Stimulated activated CD8-positive, alpha-beta memory T cell treated with anti-CD3 and anti-CD28 coated beads, Interleukin-12 subunit alpha, Interleukin-12 subunit beta, amount 100 ng/mL, for 1 hour (primary cell): Measurements from ENCODE around the gene LARP1B.
"Not testable (repeated sequence)": the region's sequence is repeated elsewhere in the genome, so short reads cannot be mapped to it uniquely, and the experiment has no call there.

Source experiments
- DNase-seq: peaks from one replicate; pipeline ENCODE4 v3.0.0-alpha.2; 2020; ENCODE audit warnings: low read depth

LARP1B gene

DNA sequence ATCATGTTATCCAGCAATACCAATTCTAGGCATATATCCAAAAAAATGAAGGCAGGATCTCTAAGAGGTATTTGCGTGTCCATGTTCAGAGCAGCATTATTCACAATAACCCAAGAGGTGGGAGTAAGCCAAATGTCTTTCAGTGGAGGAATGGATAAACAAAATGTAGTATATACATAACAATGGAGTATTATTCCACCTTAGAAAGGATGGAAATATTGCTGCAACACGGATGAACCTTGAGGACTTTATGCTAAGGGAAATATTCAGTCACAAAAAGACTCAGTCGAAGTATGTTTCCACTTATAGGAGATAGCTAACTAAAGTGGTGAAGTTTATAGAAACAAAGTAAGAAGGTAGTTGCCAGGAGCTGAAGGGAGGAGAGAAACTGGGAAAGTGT lies 74.3 kb downstream of the LARP1B start:
- DNase-seq = no peak

DNA sequence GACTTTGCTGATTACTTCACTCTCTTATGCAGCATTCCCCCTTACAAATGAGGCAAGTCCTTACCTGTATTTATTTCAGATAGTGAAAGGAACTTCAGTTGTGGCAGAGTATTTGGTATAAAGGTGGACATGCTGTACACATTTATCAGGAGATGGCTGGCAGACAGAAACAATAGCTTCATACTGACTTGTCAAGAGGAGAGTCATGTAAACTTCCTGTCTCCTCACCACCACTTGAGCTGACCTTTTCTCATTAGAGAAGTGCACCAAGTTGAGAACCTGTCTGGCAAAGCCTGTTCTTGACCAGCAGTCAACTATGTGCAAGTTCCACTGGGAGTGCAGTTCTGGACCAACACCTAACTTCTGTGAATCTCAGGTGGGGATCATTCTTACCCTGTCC lies 80.8 kb downstream of the LARP1B start:
- DNase-seq = no peak

DNA sequence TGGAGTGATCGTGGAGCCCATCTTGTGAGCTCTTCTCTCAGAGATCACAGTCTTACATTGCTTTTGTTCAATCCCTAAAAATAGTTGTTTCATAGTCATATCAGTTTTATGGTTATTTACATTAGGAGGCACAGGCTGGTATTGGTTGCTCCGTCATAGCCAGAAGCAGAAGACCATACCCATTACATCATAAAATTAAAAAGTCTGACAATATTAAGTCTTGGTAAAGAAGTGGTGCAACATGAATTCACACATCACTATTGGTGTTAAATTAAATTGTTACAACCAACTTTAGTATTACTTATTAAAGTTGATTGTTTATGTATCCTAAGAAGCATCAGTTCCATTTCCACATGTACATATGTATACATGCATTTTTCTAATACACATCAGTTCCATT lies 84.6 kb downstream of the LARP1B start:
- DNase-seq = no peak

DNA sequence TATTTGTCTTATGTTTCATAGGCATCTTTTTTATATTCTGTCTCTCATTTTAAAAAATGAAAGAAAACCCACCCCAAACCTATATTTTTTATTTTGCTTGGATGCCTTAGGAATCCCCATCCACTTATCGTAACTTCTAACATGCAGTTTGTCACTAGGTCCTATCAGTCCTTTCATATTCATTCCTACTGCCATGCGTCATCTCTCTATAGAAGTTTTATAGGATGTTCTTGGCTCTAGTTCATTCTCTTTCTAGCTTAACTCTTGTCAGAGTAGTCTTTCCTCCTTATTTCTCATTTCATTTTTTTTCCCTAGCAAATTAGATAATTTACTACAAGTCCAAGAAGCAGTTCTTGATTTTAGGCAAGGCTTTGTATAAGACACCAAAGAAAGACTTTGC lies 92.7 kb downstream of the LARP1B start:
- DNase-seq = no peak

DNA sequence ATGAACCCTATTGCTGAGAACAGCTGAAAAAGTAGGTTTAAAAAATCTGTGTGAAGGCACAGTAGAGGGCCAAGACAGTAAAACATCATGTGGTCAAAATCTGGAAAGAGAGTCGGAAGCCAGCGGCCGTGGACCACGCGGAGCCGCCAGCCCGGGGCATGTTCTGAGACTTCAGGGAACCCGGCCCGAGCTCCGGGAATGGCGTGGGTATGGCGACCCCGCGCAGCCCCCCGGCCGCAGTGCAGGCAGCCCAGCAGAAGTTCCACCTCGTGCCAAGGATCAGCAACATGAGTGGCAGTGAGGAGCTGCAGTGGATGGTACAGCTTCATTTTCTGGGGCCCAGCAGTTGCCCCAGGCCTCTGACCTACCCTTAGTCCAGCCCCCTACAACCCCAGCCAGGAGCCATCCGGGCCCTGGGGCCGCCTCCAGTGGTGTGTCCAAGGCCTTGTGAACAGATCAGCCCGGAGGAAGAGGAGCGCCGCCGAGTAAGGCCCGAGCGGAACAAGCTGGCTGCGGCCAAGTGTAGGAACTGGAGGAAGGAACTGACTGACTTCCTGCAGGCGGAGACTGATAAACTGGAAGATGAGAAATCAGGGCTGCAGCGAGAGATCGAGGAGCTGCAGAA lies 94.2 kb downstream of the LARP1B start:
- DNase-seq = no peak

DNA sequence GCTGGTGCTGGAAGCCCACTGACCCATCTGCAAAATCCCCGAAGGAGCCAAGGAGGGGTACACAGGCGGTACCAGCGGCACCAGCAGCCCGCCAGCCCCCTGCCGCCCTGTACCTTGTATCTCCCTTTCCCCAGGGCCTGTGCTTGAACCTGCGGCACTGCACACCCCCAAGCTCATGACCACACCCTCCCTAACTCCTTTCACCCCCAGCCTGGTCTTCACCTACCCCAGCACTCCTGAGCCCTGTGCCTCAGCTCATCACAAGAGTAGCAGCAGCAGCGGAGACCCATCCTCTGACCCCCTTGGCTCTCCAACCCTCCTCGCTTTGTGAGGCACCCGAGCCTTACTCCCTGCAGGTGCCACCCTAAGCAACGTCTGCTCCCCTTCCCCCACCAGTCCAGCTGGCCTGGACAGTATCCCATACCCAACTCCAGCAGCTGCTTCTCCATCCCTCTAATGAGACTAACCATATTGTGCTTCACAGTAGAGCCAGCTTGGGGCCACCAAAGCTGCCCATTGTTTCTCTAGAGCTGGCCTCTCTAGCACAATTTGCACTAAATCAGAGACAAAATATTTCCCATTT lies 94.9 kb downstream of the LARP1B start:
- DNase-seq = no peak

DNA sequence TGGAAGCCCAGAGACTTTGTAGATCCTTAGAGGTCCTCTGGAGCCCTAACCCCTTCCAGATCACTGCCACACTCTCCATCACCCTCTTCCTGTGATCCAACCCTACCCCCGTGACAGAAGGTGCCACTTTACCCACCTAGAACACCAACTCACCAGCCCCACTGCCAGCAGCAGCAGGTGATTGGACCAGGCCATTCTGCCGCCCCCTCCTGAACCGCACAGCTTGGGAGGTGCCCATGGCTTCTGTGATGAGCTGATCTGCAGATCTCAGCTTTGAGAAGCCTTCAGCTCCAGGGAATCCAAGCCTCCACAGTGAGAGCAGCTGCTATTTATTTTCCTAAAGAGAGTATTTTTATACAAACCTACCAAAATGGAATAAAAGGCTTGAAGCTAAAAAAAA lies 95.4 kb downstream of the LARP1B start:
- DNase-seq = not testable (repeated sequence)

DNA sequence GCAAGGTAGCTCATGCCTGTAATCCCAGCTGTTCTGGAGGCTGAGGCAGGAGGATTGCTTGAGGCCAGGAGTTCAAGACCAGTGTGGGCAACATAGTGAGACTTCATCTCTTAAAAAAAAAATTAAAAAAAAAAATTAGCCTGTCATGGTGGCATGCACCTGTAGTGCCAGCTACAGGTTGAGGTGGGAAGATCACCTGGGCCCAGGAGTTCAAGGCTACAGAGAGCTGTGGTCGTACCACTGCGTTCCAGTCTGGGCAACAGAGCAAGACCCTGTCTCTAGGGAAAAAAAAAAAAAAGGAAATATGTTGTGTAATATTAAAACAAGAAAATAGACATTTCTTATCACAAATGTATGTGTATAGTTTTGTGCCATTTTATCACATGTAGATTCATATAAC lies 97.8 kb downstream of the LARP1B start:
- DNase-seq = no peak

DNA sequence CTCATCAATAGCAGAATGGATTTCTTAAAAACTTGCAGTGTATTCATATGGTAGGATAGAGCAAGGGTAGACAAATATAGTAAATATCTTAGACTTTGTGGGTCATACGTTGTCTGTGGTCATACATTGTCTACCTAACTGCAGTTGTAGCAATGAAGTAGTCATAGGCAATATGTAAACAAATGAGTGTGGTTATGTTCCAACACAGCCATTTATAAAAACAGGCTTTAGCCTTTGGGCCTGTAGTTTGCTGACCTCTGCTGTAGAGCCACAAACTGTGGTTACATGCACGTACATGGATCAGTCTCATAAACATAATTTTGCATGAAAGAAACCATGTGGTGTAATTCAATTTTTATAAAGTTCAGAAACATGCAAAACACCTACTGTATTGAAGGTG lies 98.9 kb downstream of the LARP1B start:
- no peak for DNase-seq

DNA sequence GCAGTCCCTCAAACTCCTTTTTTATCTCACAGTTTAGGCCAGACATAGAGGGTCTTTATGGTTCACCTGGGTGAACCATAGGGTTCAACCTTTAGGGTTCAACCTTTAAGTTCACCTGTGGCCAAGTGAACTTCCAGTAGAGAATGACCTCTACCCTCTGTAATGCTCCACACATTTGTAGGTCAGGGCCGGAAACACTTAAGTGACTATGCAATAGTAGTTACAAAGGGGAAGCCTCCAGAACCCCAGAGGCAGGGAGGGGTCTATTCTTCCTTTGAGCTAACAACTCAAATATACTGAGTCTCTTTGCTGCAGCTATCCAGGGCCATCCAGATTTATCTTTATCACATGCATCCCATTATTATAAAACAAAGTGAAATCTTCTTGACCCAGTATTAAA lies 100.0 kb downstream of the LARP1B start:
- DNase-seq = no peak

DNA sequence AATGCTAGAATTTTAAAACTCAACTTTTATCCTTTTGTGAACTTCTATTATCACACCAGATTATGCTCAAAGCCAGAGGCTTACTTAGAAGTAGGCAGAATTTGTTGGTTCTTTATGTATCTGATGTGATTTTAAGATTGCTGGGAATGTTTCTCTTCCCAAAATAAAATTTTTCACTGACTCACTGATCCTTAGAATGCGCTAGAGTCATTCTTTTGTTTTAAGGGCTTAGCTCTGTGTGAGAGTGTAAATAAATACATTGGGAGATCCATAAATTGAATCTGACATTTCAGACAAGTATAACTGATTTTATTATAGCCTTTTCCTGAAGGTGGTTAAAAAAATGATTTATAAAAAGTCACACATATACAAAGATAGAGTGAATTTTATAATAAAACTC lies 101.3 kb downstream of the LARP1B start:
- no peak for DNase-seq

DNA sequence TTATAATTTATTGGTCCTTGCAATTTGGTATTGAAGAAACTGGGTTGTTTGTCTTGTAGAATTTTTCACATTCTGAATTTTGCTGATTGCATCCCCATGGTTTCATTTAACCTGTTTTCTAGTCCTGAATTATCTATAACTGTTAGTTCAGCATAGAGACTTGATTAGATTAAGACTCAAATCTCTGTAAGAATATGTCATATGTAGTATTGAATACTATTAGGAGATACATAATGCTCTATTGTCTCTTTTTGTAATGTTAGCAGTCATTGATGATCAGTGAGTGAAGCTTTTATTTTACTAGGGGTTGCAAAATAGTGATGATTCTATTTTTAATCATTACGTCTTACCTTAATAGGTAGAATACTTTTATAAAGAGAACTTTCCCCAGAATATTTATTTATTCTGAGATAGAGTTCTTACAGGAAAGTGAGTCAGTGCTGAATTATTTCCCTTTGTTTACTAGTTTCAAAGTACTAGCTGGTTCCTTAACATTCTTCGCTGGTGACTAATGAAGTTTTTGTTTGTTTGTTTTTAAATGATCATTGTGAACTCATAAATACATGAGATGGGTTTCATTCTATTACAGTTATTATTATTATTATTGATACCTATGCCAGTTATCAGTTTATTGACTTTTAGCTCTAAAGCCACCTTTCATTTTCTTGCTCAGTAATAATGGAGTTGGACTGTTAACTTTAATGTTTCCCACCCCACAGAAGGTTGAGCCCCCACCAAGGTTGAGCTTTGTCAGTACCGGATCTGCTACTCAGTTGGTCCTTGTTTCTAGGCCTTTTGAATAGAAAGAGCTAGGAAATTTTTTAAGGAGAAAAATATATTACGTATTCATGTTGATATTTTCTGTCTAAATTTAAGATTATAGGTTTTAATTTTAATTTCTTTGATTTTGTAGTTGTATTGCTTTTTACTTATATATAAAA lies 102.3 kb downstream of the LARP1B start:
- DNase-seq = no peak

DNA sequence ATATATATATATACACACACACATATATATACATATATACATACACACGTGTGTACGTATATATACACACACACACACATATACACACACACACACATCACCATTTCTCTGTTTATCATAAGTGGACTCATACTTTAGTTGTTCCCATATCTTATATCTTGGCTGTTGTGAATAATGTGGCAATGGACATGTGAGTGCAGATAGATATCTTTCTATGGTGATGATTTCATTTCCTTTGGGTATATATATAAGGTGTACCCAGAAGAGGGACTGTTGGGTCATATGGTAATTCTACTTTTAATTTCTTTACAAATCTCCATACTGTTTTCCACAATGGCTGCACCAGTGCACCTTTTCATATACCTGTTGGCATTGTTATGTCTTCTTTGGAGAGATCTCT lies 105.9 kb downstream of the LARP1B start:
- no peak for DNase-seq

DNA sequence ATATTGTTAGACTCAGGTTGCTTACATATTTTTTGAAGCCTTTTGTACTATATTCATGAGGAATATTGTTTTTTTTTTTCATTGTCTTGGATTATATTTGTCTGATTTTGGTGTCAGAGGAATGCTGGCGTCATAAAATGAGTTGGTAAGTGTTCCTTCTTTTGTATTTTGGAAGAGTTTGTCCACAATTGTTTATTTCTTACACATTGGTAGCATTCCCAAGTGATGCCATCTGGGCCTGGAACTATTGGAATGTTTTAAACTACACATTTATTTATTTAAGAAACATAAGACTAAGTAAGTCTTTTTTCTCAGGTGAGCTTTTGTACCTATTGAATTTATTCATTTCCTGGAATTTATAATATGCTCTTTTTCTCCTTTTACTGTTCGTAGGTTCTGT lies 107.6 kb downstream of the LARP1B start:
- no peak for DNase-seq

DNA sequence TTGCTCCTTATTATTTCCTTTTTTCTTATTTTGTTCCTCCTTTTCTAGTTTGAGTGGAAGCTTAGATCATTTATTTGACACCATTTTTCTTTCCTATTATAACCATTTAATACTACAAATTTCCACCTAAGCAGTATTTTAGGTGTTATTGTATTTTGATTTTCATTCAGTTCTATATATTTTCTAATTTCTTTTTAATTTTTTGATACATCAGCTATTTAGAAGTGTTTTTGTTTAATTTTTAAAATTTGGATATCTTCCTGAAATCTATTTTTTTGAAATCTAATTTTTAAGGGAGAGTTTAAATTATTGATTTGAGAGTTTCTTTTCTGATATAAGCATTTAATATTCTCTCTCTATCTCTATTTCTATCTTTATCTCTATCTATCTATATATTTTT lies 108.1 kb downstream of the LARP1B start:
- DNase-seq = no peak

DNA sequence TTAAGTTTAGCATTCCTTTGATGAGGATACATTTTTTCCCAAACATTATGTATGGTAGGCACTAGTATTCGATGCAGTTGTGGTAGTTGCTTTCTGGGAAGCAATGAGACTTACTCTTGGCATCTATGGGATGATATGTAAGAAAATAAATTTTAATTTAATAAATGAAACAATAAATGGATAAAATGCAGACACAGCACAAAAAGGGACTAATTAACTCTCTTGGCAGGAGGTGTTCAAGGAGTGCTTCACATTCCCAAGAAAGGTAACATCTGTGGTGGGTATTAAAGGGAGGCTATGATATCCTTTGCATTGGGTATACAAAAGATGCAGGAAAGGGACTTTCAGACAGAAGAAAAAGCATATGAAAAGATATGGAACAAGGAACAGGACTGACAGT lies 115.5 kb downstream of the LARP1B start:
- DNase-seq = no peak

DNA sequence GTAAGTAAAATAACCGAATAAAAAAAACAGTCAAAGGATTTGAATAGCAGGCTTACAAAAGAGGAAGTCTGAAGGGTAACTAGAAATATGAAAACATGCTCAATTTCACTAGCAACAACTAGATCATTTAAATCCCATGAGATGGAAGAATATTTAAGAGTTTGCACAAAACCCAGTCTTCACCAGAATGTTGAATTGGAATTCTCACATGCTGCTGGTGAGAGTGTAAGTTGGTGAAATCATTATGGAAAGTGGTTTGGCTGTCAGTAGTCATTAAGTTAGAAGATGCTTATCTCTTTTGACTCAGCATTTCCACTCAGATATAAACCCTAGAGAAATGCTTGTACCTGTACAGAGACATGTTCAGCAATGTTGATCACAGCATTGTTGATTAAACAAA lies 116.4 kb downstream of the LARP1B start:
- DNase-seq = no peak

DNA sequence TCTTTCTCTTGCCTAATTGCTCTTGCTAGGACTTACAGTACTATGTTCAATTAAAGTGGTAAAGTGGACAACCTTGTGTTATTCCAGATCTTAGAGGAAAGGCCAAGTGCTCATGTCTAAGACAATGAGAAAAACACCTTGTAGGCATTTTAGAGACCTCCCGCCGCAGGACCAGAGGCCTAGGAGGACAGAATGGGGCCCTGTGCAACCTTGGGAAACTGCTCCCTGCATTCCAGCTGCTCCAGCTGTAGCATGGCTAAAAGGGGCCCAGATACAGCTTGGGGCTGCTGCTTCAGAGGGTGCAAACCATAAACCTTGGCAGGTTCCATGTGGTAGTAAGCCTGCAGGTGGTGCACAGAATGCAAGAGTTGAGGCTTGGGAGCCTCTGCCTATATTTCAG lies 125.5 kb downstream of the LARP1B start:
- DNase-seq = no peak

DNA sequence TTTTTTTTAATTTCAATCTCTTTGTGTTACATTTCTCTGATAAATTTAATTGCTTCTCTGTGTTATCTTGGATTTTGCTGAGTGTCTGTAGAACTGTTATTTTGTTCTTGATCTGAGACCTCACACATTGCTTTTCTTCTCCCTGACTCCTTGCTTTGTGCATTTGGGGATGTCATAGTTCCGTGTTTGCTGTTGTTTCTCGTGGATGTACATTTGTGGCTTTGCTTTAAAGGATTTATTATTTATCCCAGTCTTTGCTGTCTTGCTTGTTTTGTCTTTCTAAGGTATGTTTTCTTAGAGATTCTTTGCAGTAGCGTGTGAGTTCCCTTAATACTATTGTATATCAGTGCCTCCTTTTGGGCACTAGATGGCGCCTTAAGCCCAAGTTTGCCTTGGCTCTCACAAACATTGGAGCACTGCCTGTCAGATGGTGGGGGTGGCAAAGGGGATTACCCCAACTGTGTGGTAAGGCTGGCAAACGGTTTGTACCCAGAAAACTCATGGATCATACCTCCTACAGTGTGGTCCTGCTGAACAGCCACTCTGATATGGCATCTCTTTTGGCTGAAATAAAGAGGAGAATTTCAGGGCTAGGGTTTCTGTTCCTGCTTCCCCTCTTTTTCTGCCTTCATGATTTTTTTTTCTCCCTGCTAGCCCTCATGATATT lies 130.1 kb downstream of the LARP1B start:
- DNase-seq = peak; percentile 43

DNA sequence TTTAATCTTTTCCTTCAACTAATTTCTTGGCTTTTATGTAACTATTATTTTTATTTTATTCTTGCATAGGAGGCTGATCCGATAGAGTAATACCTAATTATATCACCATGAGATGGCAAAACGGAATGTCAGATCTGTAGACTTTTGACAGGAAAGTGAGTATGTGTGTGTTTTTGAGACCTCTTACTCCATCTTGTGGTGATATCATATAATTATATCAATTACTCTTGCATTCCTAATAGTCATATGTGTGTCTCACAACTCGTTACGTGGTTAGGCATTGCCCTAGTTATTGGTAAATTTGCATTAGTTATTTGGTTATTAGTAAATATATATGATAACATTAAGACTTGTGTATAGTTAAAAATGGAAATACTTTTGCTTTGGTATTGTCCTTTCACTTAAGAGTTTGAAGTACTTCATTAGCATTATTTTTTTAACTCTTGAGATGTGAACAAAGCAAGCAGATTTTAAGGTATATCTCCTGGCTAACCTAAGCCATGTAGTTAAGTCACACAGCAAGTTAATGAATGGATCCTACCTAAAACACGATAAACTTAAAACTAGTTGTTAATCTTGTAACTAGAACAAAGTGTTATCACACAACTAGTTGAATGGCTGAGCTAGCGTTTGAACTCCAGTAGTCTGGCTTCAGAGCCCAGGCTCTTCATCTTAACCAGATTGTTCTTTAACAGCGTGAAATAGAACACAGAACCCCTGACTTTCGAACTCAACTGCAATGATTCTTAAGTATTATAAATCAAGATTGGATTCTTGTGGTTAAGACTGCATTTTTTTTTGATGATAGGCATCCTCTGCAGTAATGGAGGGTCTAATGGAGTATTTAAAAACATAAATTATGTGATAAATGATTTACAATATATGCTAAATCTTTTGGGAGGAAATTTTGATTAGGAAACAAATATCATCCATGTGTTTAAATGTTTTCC lies 159.4 kb downstream of the LARP1B start:
- no peak for DNase-seq

DNA sequence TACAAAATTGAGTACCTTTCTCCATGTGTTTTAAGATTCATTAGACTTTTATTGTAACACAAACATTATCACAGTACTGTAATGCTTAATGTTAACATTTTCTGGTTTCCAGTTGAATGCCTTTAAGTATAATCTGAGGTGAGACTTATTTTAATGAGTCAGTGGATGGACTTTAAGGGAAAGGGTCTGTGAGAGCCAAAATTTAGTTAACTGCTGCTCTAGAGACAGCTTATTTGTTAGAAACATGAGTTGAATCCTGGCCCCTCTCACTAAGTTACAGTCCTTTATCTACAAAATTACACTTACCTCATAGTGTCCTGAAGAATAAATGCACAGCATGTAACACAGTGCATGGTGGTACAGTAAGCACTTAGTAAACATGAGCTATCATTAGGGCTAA lies 160.5 kb downstream of the LARP1B start:
- DNase-seq = no peak

DNA sequence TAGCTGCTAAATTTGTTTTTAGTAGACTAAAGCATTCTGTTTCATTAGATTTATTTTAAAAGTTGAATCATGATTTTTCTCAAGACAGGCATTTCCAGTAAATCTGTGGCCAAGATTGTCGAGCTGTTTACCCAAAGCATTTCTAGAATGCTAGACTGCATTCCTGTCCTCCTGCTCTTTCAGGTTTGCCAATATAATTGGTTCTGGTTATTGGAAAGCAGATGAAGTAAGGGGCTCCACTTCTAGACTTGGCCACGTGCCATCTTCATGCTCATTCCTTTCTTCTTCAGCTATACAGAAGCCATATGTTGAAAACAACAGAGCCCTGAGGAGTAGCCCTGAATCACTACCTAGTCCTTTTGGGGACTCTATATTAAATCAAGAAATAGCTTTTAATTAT lies 164.0 kb downstream of the LARP1B start:
- DNase-seq = no peak
